B cell (primary cell): ENCODE data around the gene MYL5. TPM values are rescaled to one million over a fixed set of nuclear protein-coding genes. Genes with fewer than 3 reads are reported as not detected.

Experiments used
- ATAC-seq: fragments of 200-7000 bp; cut with Tn5 transposase; one replicate; pipeline ENCODE4 v1.10.0; 2021; ENCODE audit warnings: low read depth, mild to moderate bottlenecking, moderate number of reproducible peaks, moderate library complexity
- CTCF ChIA-PET: fragments of 350-600 bp; sonication (Branson Sonifier 250); formaldehyde crosslinking; loops from one replicate; lab custom pipeline; 2021; ENCODE audit warnings: antibody characterized with exemption, inconsistent platforms; lab: Charles Lee
- POLR2A ChIA-PET: fragments of 350-600 bp; sonication (Branson Sonifier 250); formaldehyde crosslinking; loops from one replicate; lab custom pipeline; 2021; ENCODE audit warnings: antibody characterized with exemption; lab: Charles Lee
- DNase-seq: peaks from one replicate; pipeline ENCODE4 v3.0.0; 2013
- H2AFZ ChIP-seq: 2 replicates; pipeline ENCODE4 v1.6.1; 2012; ENCODE audit warnings: mild to moderate bottlenecking, low read depth, low read length; ENCODE audit not compliant: insufficient read depth, poor library complexity, severe bottlenecking
- H3K27ac ChIP-seq, 2 donors: 1 replicate in 1 of 2; 2 replicates in 1 of 2; pipeline ENCODE4 v1.5.1; 2012 to 2013; ENCODE audit warnings: low read length in 2 of 2, mild to moderate bottlenecking in 2 of 2, moderate library complexity in 1 of 2
- H3K27me3 ChIP-seq, 4 experiments: fragments of 200-600 bp in 1 of 4; sonication (generic) in 1 of 4; replicated peaks in 1 of 4; 1 replicate in 2 of 4; 2 replicates in 2 of 4; pipeline versions ENCODE4 v1.6.1 to v1.7.0; 2013 to 2016; ENCODE audit warnings: low read length in 3 of 4, mild to moderate bottlenecking in 2 of 4, mixed read lengths in 1 of 4, moderate library complexity in 1 of 4; ENCODE audit not compliant: insufficient read depth in 4 of 4, control insufficient read depth in 3 of 4; ENCODE audit errors: control extremely low read depth in 1 of 4
- H3K36me3 ChIP-seq, 2 experiments: replicated peaks in 1 of 2; 1 replicate in 1 of 2; 2 replicates in 1 of 2; pipeline versions ENCODE4 v1.6.1 to v1.7.1; 2013; ENCODE audit warnings: low read length in 1 of 2; ENCODE audit not compliant: insufficient read depth in 2 of 2, control insufficient read depth in 1 of 2; ENCODE audit errors: control extremely low read depth in 1 of 2, extremely low read depth in 1 of 2
- H3K4me1 ChIP-seq, 2 donors: fragments of 200-600 bp in 1 of 2; sonication (generic) in 1 of 2; 1 replicate in 1 of 2; 2 replicates in 1 of 2; pipeline versions ENCODE4 v1.5.1 to v1.6.1; 2013 to 2017; ENCODE audit warnings: low read length in 2 of 2; ENCODE audit not compliant: control insufficient read depth in 2 of 2, insufficient read depth in 2 of 2
- H3K4me2 ChIP-seq: replicated peaks from 2 replicates; pipeline ENCODE3; 2012; ENCODE audit warnings: mild to moderate bottlenecking, low read depth, low read length; ENCODE audit not compliant: poor library complexity, severe bottlenecking
- H3K4me3 ChIP-seq, 5 experiments: fragments of 200-600 bp in 1 of 5; sonication (generic) in 1 of 5; 1 replicate in 3 of 5; 2 replicates in 2 of 5; pipeline versions ENCODE4 v1.5.1 to v1.7.0; 2011 to 2016; ENCODE audit warnings: low read length in 4 of 5, mild to moderate bottlenecking in 4 of 5, low read depth in 2 of 5, control low read depth in 1 of 5, moderate library complexity in 1 of 5; ENCODE audit not compliant: insufficient read depth in 1 of 5; ENCODE audit errors: control extremely low read depth in 1 of 5, extremely low read depth in 1 of 5
- H3K79me2 ChIP-seq: fragments of 200-600 bp; sonication (generic); one replicate; pipeline ENCODE4 v1.6.0; 2016; ENCODE audit warnings: low read length; ENCODE audit not compliant: control insufficient read depth, insufficient read depth
- H3K9ac ChIP-seq: fragments of 200-600 bp; sonication (generic); 2 replicates; pipeline ENCODE4 v1.6.1; 2017; ENCODE audit warnings: mild to moderate bottlenecking, low read length, moderate library complexity
- H3K9me3 ChIP-seq, 3 donors: one replicate each; pipeline versions ENCODE4 v1.6.1 to v1.7.1; 2013; ENCODE audit warnings: low read length in 2 of 3; ENCODE audit not compliant: control insufficient read depth in 2 of 3, insufficient read depth in 1 of 3; ENCODE audit errors: control extremely low read depth in 1 of 3
- H4K20me1 ChIP-seq: 2 replicates; pipeline ENCODE4 v1.6.0; 2012; ENCODE audit warnings: mild to moderate bottlenecking, low read length; ENCODE audit not compliant: insufficient read depth, control insufficient read depth, poor library complexity, severe bottlenecking
- H3K27ac Mint-ChIP-seq: one replicate; pipeline ENCODE4 v1.8.0; 2021; ENCODE audit warnings: mixed read lengths
- H3K27me3 Mint-ChIP-seq: one replicate; pipeline ENCODE4 v1.8.0; 2021; ENCODE audit warnings: mixed read lengths
- H3K4me1 Mint-ChIP-seq: one replicate; pipeline ENCODE4 v1.8.0; 2021; ENCODE audit warnings: mixed read lengths
- H3K4me3 Mint-ChIP-seq: one replicate; pipeline ENCODE4 v1.8.0; 2021; ENCODE audit warnings: mixed read lengths
- H3K9me3 Mint-ChIP-seq: one replicate; pipeline ENCODE4 v1.8.0; 2022; ENCODE audit warnings: mixed read lengths; ENCODE audit not compliant: insufficient read depth
- EZH2 ChIP-seq: IDR thresholded peaks from 2 replicates; pipeline ENCODE4 v1.6.1; 2012; ENCODE audit warnings: borderline replicate concordance, low read depth, mild to moderate bottlenecking, moderate library complexity, low read length; ENCODE audit not compliant: insufficient read depth, poor library complexity, severe bottlenecking
- WGBS: methylation state at CpG from one replicate; pipeline ENCODE4 v1.1.5; 2013; ENCODE audit warnings: missing lambda C conversion rate; ENCODE audit not compliant: insufficient coverage; 5-methylcytosine and 5-hydroxymethylcytosine counted together
- intact Hi-C: fragments of 100-400 bp; cut with micrococcal nuclease; formaldehyde crosslinking; loops from one replicate; pipeline ENCODE4 v1.10.0; 2022
- polyA plus RNA-seq: library from polyadenylated mRNA; depleted of rRNA; stranded (reverse); fragments of >200 nt; gene quantifications from 2 replicates; pipeline ENCODE4 v1.2.3, GENCODE V29; 2012
- total RNA-seq, 2 donors: library from RNA; stranded (reverse); fragments of 120-200 nt in 1 of 2; gene quantifications; 1 replicate in 1 of 2; 2 replicates in 1 of 2; pipeline versions ENCODE4 v1.2.3 to v1.2.4, GENCODE V29; 2013 to 2022
- TF ChIP-seq, protein P1 (sequence below): fragments of 200-600 bp; IDR thresholded peaks from one replicate; pipeline ENCODE4 v1.8.0; 2022; ENCODE audit warnings: antibody characterized with exemption, mild to moderate bottlenecking

The MYL5 gene
- total and polyA plus RNA-seq, 2 donors (not counting 1 experiment from before 2014, with no cell fraction given) = 16.9 to 38.3 TPM

- intact Hi-C loops = no loop called here
- ATAC-seq (no peak), DNase-seq (no peak)
- Histone ChIP-seq H3K27me3 (no peaks in the 10 kb centered on the region), H3K27ac (no peak overlapping the region), H3K4me3 (no peak overlapping the region), H2AFZ (no peak overlapping the region), H3K4me2 (no peak overlapping the region), H3K36me3 (no peaks in the 10 kb centered on the region), H3K9ac (no peak overlapping the region), H3K9me3 (peaks cover 0 to 17% (median 0%) of the 10 kb centered on the region in 3 donors), H3K4me1 (no peaks in the 10 kb centered on the region), H4K20me1 (no peaks in the 10 kb centered on the region), H3K79me2 (no peaks in the 10 kb centered on the region)
- WGBS = 92% methylated on average over 21 of the region's 23 CpGs
- H3K9me3 Mint-ChIP-seq = no peaks in the 10 kb centered on the region
- TF ChIP-seq EZH2 = no peak
- TF ChIP-seq, protein P1, sequence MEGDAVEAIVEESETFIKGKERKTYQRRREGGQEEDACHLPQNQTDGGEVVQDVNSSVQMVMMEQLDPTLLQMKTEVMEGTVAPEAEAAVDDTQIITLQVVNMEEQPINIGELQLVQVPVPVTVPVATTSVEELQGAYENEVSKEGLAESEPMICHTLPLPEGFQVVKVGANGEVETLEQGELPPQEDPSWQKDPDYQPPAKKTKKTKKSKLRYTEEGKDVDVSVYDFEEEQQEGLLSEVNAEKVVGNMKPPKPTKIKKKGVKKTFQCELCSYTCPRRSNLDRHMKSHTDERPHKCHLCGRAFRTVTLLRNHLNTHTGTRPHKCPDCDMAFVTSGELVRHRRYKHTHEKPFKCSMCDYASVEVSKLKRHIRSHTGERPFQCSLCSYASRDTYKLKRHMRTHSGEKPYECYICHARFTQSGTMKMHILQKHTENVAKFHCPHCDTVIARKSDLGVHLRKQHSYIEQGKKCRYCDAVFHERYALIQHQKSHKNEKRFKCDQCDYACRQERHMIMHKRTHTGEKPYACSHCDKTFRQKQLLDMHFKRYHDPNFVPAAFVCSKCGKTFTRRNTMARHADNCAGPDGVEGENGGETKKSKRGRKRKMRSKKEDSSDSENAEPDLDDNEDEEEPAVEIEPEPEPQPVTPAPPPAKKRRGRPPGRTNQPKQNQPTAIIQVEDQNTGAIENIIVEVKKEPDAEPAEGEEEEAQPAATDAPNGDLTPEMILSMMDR = no peak
- ChIA-PET CTCF (no interaction called here), POLR2A (no interaction called here)
- no peaks in the 10 kb centered on the region for H3K4me1 Mint-ChIP-seq
- no peak overlapping the region for H3K27ac Mint-ChIP-seq
- no peaks in the 10 kb centered on the region for H3K27me3 Mint-ChIP-seq
- H3K4me3 Mint-ChIP-seq = no peak overlapping the region
These were observed 17.0 kb upstream of the MYL5 start for GRCh38 chr4:657338-657833.

DNA sequence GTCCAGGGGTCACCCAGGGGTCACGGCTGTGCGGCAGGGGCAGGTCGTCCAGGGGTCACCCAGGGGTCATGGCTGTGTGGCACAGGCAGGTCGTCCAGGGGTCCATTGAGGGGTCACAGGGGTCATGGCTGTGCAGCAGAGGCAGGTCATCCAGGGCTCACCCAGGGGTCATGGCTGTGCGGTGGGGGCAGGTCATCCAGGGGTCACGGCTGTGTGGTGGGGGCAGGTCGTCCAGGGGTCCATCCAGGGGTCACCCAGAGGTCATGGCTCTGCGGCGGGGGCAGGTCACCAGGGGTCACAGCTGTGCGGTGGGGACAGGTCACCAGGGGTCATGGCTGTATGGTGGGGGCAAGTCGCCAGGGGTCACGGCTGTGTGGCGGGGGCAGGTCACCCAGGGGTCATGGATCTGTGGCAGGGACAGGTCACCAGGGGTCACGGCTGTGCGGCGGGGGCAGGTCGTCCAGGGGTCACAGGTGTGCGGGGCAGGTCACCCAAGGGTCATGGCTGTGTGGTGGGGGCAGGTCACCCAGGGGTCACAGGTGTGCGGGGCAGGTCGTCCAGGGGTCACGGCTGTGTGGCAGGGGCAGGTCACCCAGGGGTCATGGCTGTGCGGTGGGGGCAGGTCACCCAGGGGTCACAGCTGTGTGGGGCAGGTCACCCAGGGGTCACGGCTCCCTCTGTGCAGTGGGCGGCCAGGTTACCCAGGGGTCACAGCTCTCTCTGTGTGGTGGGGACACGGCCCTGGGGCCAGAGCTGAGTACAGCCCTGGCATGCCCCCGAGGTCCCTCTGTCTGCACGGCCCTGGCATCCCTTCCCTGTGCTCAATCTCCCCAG lies 16.3 kb upstream of the MYL5 start:
- peaks cover 2 to 3% of the 10 kb centered on the region in 2 donors for H3K4me1 ChIP-seq
- no peaks in the 10 kb centered on the region for H4K20me1 ChIP-seq
- ATAC-seq (no peak), DNase-seq (no peak)
- H3K27me3 ChIP-seq = no peaks in the 10 kb centered on the region
- POLR2A ChIA-PET = no interaction called here
- Mint-ChIP-seq H3K4me3 (no peak overlapping the region), H3K9me3 (no peaks in the 10 kb centered on the region), H3K4me1 (peaks cover 1% of the 10 kb centered on the region), H3K27ac (no peak overlapping the region), H3K27me3 (no peaks in the 10 kb centered on the region)
- H2AFZ ChIP-seq = no peak overlapping the region
- H3K9me3 ChIP-seq = peaks cover 0 to 17% (median 0%) of the 10 kb centered on the region in 3 donors
- CTCF ChIA-PET = no interaction called here
- intact Hi-C loops = no loop called here
- H3K9ac ChIP-seq = no peak overlapping the region
- H3K4me3 ChIP-seq = no peak overlapping the region
- no peak for TF ChIP-seq EZH2
- TF ChIP-seq, protein P1 = no peak
- WGBS = 91% methylated on average over 23 of the region's 27 CpGs
- no peaks in the 10 kb centered on the region for H3K36me3 ChIP-seq
- H3K79me2 ChIP-seq = peaks cover 2% of the 10 kb centered on the region
- no peak overlapping the region for H3K27ac ChIP-seq
- H3K4me2 ChIP-seq = no peak overlapping the region
